ENCODE measurements around the gene RAMP2. TPM values are rescaled to one million over a fixed set of nuclear protein-coding genes. Genes with fewer than 3 reads are reported as not detected.
A peak's percentile ranks its signal among the peaks of the same experiment; 100 is the strongest.

The RAMP2 gene, protein sequence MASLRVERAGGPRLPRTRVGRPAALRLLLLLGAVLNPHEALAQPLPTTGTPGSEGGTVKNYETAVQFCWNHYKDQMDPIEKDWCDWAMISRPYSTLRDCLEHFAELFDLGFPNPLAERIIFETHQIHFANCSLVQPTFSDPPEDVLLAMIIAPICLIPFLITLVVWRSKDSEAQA
- total RNA-seq = 1 to 10 TPM; 4.9 to 5.1 TPM
- polyA plus RNA-seq (2013, experiment 1 of 2) = 11.1 TPM
- polyA plus RNA-seq (2013, experiment 2 of 2) = 7.9 TPM
- long read RNA-seq, experiment 1, partial matches to known transcripts = 0 of 8 reads
- long read RNA-seq, experiment 1, other reads (novel, unspliced or antisense) = 0 of 8 reads
- long read RNA-seq, experiment 2, partial matches to known transcripts = 0 of 5 reads
- long read RNA-seq, experiment 2, other reads (novel, unspliced or antisense) = 0 of 5 reads
- long read RNA-seq, experiment 3, partial matches to known transcripts = 0 of 2 reads
- long read RNA-seq, experiment 3, other reads (novel, unspliced or antisense) = 0 of 2 reads
- long read RNA-seq, experiment 4, partial matches to known transcripts = 1 of 4 reads
- long read RNA-seq, experiment 4, other reads (novel, unspliced or antisense) = 0 of 4 reads

DNA sequence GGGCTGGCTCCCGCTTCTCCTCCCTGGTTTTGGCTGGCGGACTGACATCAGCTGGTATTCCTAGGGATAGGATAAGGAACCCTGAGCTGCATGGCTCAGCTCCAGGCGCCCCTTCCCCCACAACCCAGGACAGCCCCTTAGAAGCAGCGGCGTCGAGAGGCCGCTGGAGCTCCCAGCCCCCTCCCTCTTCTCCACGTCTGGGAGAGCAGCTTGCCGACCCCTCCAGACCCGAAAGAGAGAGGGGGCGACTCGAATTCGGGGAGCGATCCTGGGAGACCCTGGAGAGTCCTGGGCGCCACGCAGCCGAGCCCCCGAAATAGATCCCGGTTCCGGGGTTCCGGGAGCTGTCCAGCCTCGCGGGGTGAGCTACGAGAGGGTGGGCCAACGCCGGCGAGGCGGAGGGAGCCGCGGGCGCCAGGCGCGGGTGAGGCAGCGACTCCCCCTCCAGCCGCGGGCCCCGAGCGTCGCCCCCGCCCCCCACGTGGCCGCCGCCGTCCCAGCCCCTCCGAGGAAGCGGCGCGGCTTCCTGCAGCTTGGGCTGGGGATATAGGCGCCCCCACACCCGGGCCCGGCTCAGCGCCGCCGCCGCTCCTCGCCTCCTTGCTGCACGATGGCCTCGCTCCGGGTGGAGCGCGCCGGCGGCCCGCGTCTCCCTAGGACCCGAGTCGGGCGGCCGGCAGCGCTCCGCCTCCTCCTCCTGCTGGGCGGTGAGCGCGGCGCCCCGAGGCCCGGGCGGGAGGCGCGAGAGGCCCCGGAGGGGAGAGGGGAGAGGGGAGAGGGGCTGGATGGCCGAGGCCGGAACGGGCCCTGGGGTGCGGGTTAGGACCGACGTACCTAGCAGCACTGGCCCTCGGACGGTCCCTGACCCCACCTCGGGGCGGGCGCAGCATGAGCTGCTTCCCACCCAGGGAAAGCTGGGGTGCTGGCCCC, at the start of gene RAMP2:
RAMP2 (plus strand) TSS at position 576 of the 930 bp plus-strand sequence; CDS start at position 611, 35 bp downstream.
- Mint-ChIP-seq H3K27ac (no peak within 1 kb of the TSS), H3K4me1 (peaks cover 7% of the 10 kb centered on the region), H3K36me3 (ENCODE audit: low read depth) (no peaks in the 10 kb centered on the region), H3K9me3 (no peaks in the 10 kb centered on the region), H3K4me3 (peak within 1 kb of the TSS; percentile 54), H3K27me3 (ENCODE audit: insufficient read depth) (peaks cover 47% of the 10 kb centered on the region)
- DNase-seq = peak; percentile 84
- no peak within 1 kb of the TSS for H3K27ac ChIP-seq (ENCODE audit: low read depth, low read length)
- WGBS, 2 experiments (ENCODE audit: insufficient coverage in 1 of 2, insufficient read length in 1 of 2) = 6% methylated on average over 91 of the region's 92 CpGs; no CpG with 5 or more reads in 1 of the 2 experiments
- TF ChIP-seq, protein P1, sequence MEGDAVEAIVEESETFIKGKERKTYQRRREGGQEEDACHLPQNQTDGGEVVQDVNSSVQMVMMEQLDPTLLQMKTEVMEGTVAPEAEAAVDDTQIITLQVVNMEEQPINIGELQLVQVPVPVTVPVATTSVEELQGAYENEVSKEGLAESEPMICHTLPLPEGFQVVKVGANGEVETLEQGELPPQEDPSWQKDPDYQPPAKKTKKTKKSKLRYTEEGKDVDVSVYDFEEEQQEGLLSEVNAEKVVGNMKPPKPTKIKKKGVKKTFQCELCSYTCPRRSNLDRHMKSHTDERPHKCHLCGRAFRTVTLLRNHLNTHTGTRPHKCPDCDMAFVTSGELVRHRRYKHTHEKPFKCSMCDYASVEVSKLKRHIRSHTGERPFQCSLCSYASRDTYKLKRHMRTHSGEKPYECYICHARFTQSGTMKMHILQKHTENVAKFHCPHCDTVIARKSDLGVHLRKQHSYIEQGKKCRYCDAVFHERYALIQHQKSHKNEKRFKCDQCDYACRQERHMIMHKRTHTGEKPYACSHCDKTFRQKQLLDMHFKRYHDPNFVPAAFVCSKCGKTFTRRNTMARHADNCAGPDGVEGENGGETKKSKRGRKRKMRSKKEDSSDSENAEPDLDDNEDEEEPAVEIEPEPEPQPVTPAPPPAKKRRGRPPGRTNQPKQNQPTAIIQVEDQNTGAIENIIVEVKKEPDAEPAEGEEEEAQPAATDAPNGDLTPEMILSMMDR (conservative IDR thresholded peaks at IDR 0.05) = no peak
- peaks cover 4% of the 10 kb centered on the region for H3K4me1 ChIP-seq (ENCODE audit: control insufficient read depth, insufficient read depth, low read length)
- H3K4me3 ChIP-seq (ENCODE audit: low read length) = peak within 1 kb of the TSS; percentile 58
- H3K36me3 ChIP-seq (ENCODE audit: control insufficient read depth, insufficient read depth, low read length) = no peaks in the 10 kb centered on the region
- peaks cover 49% of the 10 kb centered on the region for H3K27me3 ChIP-seq (ENCODE audit: control insufficient read depth, insufficient read depth, low read length, poor library complexity, severe bottlenecking)
- H3K9ac ChIP-seq (ENCODE audit: extremely low read depth, low read length, poor library complexity, severe bottlenecking) = no peak within 1 kb of the TSS
- no peaks in the 10 kb centered on the region for H3K9me3 ChIP-seq (ENCODE audit: control insufficient read depth, low read length)

DNA sequence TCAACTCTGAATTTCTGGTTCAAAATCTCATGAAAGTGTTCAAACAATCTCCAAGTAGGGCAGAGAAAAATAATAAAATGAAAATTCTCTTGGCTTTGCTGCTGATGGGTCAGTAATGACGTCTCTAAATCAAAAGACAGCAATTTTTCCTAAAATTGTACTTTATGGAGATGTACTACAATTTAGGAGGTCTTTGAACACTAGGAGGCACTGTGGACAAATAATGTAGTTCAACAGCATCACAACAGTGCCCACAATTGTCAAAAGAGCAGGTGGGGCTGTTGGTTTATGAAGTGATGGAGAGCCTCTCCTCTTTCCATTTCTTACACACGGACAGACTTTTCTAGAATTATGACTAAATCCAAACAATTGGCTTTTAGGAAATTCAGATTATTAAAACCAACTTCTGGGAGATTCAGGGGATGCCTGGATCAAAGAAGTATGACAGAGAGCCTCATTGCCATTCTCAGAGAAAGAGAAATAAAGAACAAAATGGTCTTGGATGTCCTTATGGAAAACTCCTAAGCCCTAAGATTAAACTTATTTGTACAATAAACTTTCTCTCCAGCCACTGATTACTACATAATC, 39.9 kb upstream of the RAMP2 start:
- no peak overlapping the region for H3K4me3 Mint-ChIP-seq
- Histone ChIP-seq H3K9me3 (ENCODE audit: control insufficient read depth, low read length) (no peaks in the 10 kb centered on the region), H3K4me1 (ENCODE audit: control insufficient read depth, insufficient read depth, low read length) (no peaks in the 10 kb centered on the region), H3K27ac (ENCODE audit: low read depth, low read length) (no peak overlapping the region), H3K36me3 (ENCODE audit: control insufficient read depth, insufficient read depth, low read length) (peaks cover 33% of the 10 kb centered on the region), H3K4me3 (ENCODE audit: low read length) (no peak overlapping the region), H3K27me3 (ENCODE audit: control insufficient read depth, insufficient read depth, low read length, poor library complexity, severe bottlenecking) (no peaks in the 10 kb centered on the region), H3K9ac (ENCODE audit: extremely low read depth, low read length, poor library complexity, severe bottlenecking) (no peak overlapping the region)
- no peaks in the 10 kb centered on the region for H3K4me1 Mint-ChIP-seq
- peaks cover 44% of the 10 kb centered on the region for H3K36me3 Mint-ChIP-seq (ENCODE audit: low read depth)
- TF ChIP-seq, protein P1 (conservative IDR thresholded peaks at IDR 0.05) = peak; percentile 85
- WGBS, 2 experiments (ENCODE audit: insufficient coverage in 1 of 2, insufficient read length in 1 of 2) = 0 to 54% methylated on average over 1 to 2 of the region's 2 CpGs
- no peaks in the 10 kb centered on the region for H3K9me3 Mint-ChIP-seq
- DNase-seq = no peak
- no peaks in the 10 kb centered on the region for H3K27me3 Mint-ChIP-seq (ENCODE audit: insufficient read depth)
- no peak overlapping the region for H3K27ac Mint-ChIP-seq

DNA sequence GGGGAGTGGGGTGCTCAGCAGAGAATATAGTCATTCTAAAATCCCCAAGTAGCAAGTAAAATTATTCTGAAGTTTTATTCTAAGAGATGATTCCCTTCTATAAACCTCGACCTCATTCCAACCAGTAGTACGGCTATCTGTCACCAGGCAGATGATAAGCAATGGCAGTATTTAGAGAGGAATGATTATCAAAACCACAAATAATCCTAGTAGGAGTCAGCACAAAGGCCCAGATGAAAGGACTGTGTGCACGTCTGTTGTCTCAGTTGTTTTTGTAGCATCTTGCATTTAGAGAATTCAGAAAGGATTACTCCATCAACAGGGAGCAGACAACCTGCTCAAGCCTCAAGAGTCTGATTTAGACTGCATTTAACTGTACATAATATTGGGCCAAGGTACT, 37.4 kb upstream of the RAMP2 start:
- no peak overlapping the region for H3K27ac Mint-ChIP-seq
- no peaks in the 10 kb centered on the region for H3K4me1 ChIP-seq (ENCODE audit: control insufficient read depth, insufficient read depth, low read length)
- H3K4me3 ChIP-seq (ENCODE audit: low read length) = no peak overlapping the region
- H3K9me3 Mint-ChIP-seq = no peaks in the 10 kb centered on the region
- 97 to 100% methylated on average over 1 to 3 of the region's 3 CpGs for WGBS, 2 experiments (ENCODE audit: insufficient coverage in 1 of 2, insufficient read length in 1 of 2)
- H3K36me3 ChIP-seq (ENCODE audit: control insufficient read depth, insufficient read depth, low read length) = peaks cover 27% of the 10 kb centered on the region
- no peaks in the 10 kb centered on the region for H3K27me3 Mint-ChIP-seq (ENCODE audit: insufficient read depth)
- H3K9me3 ChIP-seq (ENCODE audit: control insufficient read depth, low read length) = no peaks in the 10 kb centered on the region
- H3K36me3 Mint-ChIP-seq (ENCODE audit: low read depth) = peaks cover 34% of the 10 kb centered on the region
- no peak overlapping the region for H3K9ac ChIP-seq (ENCODE audit: extremely low read depth, low read length, poor library complexity, severe bottlenecking)
- H3K4me1 Mint-ChIP-seq = no peaks in the 10 kb centered on the region
- no peak overlapping the region for H3K27ac ChIP-seq (ENCODE audit: low read depth, low read length)
- no peak for DNase-seq
- TF ChIP-seq, protein P1 (conservative IDR thresholded peaks at IDR 0.05) = no peak
- no peaks in the 10 kb centered on the region for H3K27me3 ChIP-seq (ENCODE audit: control insufficient read depth, insufficient read depth, low read length, poor library complexity, severe bottlenecking)
- no peak overlapping the region for H3K4me3 Mint-ChIP-seq
